HG02885 (cell line): ENCODE measurements around the gene TSGA10IP.
A peak's percentile ranks its signal among the peaks of the same experiment; 100 is the strongest.

ENCODE experiments used
- ATAC-seq: cut with Tn5 transposase; IDR thresholded peaks from one replicate; pipeline ENCODE4 v1.9.1; 2021; ENCODE audit warnings: mild to moderate bottlenecking; ENCODE audit not compliant: unreplicated experiment, poor library complexity

TSGA10IP gene

DNA sequence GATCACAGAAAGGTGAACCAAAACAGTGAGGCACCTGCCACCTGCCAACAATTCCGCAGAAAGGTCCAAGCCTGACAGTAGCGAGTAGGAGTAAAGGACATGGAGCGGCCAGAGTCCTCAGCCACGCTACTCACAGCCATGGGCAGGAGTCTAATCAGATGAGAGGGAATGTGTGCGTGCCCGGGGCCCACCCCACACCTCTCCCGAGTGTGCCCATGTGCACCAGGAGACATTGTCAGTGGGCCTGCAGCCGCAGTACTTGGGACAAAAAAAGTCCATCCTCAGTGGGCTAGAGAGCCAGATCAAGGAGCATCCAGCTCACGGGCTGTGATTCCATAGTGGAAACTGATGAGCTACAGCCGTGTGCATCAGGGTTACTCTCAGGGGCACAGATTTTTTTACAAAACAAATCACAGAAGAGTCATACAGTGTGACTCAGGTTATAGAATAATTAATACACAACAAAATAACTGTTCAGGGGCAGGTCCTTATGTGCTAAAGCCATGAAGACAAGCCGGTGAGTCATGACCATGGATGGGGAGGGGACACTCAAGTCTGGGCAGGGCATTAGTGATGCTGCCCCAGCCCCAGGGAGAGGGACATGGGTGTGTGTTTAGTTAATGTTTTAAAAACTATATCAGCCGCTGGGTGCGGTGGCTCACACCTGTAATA is 28.3 kb downstream of the TSGA10IP start:
- ATAC-seq: no peak

DNA sequence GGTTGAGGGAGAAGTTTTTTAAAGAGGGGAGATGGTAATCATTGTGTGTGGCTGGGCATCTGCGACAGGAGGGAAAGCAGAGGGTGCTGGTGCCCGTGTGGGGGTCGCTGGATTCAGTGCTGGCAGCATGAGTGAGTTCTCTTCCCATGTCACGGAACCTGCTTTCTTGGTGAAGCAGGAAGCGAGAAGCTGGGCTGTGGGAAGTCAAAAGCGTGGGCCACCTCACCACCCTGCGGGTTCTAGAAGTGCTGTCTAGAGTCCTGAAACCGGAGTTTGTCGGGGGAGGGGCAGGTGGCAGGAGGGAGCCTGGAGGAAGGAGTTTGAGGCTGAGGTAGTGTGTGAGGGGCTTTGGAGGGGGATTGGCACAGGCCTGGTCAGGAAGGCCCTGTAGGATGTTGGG is 30.5 kb downstream of the TSGA10IP start:
- ATAC-seq: no peak

DNA sequence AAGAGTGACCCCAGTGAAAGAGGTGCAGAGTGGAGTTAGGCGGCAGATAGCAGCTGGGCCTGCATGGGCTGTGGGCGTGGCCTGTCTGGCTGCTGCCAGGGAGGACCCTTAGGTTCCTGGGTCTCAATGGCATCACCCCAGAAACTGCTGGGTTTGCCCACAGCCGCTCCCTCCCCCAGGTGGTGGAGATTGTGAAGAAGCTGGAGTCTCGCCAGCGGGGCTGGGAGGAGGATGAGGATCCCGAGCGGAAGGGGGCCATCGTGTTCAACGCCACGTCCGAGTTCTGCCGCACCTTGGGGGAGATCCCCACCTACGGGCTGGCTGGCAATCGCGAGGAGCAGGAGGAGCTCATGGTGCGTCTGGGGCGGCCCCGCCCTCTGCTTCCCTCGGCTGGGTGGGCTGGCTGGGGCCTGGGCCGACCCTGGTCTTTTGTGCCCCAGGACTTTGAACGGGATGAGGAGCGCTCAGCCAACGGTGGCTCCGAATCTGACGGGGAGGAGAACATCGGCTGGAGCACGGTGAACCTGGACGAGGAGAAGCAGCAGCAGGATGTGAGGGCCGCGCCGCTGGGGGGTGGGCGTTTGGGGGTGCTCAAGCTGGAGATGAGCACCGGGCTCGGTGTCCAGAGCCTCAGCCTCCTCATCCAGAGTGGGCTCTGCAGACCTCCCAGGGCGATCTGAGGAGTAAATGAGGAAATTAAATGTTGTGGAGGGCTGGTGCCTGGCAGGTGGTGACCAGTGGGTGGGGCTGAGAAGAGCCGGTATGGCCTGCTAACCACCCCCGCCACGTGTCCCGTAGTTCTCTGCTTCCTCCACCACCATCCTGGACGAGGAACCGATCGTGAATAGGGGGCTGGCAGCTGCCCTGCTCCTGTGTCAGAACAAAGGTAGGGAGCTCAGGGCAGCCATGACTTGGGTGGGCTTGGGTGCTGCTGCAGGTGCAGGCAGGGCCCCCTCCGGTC is 31.2 kb downstream of the TSGA10IP start:
- no peak for ATAC-seq

DNA sequence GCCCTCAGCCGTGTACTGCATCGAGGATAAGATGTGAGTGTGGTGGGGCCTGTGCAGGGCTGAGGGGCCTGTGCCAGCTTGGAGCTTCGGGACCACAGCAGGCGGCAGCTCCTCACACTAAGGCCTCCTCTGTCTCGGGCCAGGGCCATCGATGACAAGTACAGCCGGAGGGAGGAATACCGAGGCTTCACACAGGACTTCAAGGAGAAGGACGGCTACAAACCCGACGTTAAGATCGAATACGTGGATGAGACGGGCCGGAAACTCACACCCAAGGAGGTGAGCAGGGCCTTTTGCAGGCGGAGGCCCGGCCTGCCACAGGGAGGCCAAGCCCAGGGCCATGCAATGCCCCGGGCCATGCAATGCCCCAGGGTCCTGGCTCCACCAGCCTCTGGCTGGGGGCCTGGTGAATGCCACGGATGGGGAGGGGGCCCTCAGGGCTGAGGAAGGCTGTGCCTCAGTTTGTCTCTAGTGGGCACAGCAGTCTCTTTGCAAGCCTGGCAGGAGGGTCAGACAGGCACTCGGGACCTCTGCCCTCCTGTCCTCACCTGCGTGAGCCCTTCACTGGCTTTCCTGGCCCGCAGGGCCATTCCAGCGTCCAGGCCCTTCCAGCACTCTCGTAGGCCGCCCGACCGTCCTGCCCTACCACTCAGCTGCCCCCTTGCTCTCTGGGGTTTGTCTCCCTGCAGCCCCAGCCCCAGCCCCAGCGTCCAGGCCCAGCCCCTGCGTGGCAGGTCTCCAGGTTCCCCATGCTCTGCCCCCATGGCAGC is 32.5 kb downstream of the TSGA10IP start:
- no peak for ATAC-seq

DNA sequence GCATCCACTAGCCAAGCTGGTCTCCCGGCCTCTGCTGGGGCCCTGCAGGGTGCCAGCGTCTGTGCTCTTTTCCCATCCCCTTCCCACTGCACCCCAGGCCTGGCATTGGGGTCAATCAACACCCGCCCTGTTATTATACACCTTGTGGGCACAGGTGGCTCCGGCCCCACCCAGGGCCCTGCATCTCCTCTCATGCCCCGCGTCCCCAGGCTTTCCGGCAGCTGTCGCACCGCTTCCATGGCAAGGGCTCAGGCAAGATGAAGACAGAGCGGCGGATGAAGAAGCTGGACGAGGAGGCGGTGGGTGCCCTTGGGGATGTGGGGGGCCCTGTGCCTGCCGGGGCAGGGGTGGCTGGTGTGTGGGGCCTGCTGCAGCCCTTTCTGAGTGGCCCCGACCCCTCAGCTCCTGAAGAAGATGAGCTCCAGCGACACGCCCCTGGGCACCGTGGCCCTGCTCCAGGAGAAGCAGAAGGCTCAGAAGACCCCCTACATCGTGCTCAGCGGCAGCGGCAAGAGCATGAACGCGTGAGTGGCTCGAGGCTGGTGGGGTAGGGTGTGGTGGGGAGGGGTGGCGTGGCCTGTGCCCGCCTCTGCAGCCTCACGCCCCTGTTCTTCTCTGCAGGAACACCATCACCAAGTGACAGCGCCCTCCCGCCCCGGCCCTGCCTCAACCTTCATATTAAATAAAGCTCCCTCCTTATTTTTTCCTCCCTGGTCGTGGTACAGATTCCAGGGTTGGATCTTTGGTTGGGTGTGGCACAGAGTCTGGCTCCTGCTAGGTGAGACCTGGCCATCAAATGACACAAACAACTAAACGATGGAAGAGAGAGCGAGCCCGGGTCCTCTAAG is 33.3 kb downstream of the TSGA10IP start:
- ATAC-seq: no peak

DNA sequence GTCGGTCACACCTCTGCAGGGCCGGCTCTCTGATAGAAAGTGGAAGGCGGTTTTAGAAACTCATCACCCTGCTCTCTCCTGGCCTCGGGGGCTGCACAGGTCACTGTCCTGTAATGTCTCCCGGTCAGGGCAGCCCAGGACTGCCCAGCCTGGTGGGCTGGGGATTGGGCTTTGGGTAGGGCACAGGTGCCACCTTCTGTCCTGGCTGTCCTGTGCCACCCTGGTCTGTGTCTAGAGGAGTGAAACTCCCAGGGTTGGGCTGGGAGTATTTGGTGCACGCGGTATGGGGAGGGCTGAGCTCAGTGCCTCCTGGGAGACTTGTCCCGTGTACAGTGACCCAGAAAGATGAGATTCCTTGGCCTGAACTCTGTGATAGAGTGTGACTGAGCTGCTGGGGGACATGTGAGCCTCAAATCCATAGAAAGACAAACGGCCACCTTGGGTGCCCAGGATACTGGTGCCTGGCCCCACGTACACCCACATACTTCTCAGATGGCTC is 34.0 kb downstream of the TSGA10IP start:
- ATAC-seq: no peak

DNA sequence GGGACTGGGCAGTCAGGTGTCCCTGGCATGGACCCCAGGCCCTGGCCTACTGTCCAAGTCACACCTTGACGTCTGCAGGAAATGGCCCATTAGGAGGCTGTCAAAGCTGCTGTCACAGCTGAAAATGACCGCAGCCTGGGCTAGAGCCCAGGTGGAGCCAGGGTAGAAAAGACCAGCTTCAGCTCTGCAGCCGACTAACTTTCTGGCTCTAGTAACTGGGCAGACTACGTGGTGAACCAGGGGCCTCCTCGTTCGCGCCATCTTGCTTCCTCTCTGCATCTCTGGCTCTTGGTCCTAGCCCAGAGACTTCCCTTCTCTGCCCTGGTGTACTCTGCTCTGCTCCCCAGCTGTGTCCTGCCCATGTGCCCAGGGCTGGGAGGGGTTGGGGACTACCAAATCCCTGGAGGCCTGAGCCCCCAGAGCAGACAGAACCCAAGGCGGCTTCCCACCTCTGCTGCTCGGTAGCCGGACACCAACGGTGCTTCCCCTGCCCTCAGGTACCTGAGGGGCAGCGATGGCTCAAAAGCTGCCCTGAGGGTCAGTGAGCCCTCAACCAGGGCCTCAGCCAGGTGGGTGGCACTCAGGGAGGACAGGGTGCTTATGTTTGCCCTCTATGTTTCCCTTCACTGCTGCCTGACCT is 35.9 kb downstream of the TSGA10IP start:
- ATAC-seq: no peak

DNA sequence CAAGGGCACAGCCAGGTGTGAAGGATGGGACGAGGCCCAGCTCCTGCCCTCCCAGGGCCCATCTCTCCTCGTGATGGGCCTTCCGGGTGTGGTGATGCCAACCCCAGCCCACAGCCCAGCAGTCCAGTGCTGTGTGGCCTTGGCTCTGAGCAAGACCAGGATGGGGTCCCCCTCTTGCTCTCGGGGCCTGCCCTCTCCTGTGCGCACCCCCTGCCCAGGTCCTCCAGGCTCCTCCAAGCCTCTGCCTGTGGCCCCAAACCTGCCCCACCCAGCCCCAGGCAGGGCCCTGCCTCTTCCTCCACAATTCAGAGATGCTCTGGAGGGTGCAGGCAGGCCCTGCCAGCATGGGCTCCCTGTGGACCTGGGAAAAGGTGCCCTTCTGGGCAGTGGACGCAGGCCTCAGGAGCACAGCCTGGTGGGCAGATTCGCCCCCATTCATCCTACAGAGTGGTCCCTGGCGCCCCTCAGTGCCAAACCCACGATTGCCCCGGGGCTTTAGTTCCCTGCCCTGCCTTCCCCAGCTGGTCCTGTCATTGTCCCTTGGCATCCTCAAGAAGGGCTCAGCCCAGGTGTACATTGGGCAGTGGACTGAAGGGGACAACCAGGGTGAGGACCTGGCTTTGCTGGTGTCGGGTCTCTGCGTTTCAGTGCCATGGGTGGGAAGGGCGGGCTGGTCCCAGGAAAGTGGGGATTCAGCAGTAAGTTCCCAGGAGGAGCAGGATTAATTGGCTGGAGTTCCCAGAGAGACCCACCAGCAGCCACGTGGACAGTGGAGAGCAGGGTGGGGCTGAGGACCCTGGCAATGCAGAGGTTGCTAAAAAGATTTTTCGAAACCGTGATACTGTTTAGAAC is 36.9 kb downstream of the TSGA10IP start:
- no peak for ATAC-seq

DNA sequence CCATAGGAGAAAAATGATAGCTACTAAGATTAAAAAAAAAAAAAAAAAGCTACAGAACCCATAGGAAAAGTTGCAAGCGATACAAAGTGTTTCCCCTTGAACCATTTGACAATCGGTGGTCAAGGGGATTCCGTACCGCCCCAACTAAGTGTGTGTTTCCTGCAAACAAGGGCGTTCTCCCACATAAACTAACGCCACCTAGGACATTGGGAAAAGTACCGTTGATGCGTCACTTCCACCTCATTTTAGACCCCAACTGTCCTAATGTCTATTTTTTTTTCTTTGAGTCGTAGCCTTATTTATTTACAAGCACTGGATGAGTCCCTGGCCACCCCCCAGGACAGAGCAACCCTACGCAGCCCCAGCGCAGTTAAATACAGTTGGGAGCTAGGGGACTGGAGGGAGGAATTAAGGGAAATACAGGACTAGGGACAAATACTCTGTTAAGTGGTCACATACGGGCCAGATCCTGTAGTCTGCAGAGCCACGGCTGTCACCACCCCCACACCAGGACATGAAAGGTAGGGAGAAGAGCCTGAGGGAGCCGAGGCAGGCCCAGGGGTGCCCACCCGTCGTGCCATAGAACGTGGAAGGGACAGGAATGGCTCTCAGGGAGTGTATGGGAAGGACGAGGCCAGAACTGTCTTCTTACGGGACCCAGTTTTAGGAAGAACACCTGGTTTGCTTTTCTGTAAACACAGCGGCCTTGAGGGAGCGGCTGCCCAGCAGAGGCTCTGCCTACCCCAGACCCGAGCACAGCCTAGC is 37.7 kb downstream of the TSGA10IP start:
- no peak for ATAC-seq

DNA sequence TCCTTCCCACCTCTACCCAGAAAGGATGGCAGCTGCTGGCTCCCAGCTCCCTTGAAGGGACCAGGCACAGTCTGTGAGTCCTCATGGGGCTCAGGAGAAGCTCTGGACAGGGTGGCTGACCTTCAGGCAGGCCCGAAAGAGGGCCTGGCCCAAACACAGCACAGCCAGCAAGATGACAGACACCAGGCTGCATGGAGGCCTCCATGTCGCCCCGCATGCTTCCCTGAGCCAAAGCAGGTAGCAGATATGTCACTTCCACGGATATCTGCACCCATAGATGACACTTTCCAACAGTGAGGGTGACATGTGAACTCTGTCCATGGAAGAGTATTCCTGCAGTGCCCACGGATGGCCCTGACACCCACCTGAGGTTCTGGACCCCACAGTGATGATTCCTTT is 38.3 kb downstream of the TSGA10IP start:
- no peak for ATAC-seq

DNA sequence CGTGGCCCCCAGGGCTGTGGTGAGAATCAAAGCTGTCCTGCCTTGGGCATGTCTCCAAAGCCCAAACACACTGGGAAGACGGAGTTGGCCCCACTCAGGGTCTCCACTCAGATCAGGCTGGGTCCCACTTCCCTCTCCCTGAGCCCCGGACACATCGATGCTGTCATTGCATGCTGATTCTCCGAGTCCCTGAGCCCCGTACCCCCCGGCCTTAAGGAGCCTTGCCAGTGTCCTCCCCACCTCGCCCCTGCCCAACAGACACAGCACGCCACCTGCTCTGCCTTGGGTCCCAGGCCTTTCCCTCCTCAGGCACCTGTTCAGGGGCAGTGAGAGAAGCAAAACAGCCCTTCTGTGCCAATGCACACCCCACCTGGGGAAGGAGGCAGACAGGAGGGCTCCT is 42.1 kb downstream of the TSGA10IP start:
- ATAC-seq: no peak

DNA sequence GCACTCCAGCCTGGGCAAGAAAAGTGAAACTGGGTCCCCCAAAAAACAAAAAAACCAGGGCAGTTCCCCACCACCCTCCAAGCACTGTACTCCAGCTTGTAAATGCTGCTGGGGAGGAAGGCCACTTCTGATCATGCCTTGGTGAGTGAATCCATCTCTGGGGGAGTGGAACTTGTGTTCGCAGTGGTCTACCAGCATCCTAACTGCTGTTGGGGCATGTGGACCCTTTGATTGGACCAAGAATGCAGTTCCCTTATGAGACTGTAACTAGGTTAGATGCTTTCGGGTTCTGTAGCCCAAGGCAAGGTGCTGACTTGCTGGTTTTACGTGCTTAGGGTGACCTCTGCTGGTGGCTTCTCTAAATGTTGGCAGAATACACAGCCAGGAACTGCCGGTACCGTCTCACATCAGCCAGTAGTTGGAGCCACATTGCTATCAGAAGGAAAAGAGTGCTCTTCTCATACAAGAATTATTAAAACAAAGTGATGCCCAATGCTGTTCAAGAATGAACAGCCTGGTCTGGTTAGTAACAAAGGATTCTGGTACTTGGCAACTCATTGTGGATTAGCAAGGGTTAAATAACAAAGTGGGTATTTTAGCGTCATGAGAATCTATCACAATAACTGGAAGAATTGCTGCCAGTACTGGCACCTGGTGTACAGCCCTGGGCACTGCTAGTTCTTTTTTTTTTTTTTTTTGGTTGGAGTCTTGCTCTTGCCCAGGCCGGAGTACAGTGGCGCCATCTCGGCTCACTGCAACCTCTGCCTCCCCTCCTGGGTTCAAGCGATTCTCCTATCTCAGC is 43.7 kb downstream of the TSGA10IP start:
- peak; percentile 88 for ATAC-seq

DNA sequence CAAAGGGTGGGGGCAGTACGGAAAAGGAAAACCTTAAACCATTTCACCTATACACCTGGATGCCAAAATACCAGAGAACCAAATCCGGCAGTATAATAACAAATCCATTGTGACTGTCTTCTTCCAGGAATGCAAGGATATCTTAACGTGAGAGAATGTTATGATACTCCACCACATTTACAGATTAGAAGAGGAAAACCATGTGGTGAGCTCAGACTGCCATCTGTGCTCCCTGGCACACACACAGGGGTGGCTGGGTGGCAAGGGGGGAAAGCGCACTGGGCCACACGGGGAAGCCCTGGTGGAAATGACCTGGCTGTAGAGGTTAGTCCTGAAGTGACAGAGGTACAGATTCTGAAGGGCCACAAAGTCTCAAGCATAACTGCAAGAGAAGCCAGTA is 46.8 kb downstream of the TSGA10IP start:
- no peak for ATAC-seq

DNA sequence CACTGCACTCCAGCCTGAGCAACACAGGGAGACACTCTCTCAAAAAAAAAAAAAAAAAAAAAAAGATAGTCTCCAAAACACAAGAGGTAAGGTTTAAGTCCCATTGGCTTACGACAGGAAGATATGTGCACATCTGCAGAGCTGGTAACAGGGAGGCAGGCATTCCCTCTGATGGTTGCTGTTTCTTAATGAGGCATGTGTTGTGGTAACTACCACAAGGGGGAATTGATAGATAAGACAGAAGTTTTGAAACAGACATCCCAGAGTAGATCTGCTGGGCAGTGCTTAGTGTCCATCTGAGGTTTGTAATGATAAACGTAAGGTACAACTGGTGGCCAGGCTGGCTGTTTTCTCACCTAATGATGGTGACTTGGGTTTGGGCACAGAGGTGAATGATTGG is 52.0 kb downstream of the TSGA10IP start:
- no peak for ATAC-seq

DNA sequence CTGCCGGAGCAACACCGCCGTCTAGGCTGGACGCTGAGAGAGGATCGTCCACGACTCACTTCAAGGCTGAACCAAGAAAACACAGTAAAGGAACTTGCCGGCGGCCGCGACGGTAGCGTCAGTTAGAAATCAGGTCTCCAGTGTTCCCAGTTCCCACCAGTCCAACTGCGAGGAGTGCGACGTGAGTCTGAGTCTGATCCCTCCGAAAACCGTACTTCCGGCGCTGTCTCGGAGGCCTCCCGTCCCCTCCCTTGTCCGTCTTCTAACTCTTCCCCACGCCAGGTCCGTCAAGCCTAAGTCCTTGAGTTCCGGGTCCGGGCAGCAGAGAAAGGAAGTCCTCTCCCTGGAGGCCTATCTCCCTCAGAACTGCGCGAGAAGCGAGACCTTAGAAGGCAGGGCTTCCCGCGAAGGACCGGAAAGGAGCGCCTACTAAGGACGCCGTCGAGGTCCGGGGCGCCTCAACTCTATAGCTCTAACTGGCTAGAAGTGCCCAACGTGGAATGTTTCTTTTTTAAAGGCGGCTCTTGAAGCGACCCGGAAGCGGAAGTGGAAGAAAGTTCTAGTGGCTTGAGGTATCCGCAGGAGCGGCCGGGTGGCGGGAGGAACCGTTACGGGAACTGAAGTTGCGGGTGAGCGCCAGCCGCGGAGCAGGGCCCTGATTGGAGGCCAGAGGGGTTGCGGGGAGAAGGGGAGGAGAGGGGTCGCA is 56.8 kb downstream of the TSGA10IP start, which contains the start of the genes BANF1 and EIF1AD:
TSS of gene BANF1 (plus strand) at position 562 of the 706 bp plus-strand sequence. CDS start 748 bp downstream, outside the sequence.
TSS of gene EIF1AD (minus strand) at position 216 of the 706 bp plus-strand sequence. CDS start 1,768 bp downstream, outside the sequence.
- peak; percentile 78 for ATAC-seq

DNA sequence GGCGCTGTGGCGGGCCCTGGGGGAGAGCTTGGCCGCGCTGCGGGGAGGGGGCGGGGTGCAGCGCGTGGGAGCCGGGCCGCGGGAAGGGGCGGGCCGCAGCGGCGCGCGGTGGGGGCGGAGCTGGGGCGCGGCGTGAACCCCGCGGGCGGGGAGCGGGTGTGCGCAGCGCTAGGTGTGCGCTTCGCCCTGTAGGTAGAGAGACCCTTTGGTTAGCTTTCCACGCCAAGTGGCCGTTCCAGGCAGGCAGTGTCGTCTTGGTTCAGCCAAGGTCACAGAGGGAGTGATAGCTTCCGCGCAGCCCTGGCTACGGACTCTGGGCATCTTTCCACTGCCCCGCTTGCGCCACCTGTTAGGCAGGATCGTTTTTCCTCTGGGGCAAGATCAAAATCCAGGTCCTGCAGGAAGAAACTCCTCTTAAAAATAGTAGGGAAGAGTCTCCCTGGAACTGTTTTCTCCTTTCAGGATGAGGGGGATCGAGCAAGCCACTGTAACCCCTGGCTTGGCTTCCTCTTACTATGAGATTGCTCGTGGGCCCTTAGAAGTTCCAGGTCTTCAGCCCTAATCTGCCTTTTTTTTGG is 57.5 kb downstream of the TSGA10IP start:
- peak; percentile 68 for ATAC-seq
